Activated CD4-positive, alpha-beta T cell treated with anti-CD3 and anti-CD28 coated beads, Interleukin-2, Interleukin-6, amounts not matched to agents 100 ng/mL and 50 ng/mL, durations not matched to agents 16 hours and 8 hours (primary cell): Measurements from ENCODE around the gene CWC27.
A peak's percentile ranks its signal among the peaks of the same experiment; 100 is the strongest.
"Not testable (repeated sequence)": the region's sequence is repeated elsewhere in the genome, so short reads cannot be mapped to it uniquely, and the experiment has no call there.

ENCODE experiments used
- DNase-seq: peaks from one replicate; pipeline ENCODE4 v3.0.0-alpha.2; 2020

CWC27 gene

DNA sequence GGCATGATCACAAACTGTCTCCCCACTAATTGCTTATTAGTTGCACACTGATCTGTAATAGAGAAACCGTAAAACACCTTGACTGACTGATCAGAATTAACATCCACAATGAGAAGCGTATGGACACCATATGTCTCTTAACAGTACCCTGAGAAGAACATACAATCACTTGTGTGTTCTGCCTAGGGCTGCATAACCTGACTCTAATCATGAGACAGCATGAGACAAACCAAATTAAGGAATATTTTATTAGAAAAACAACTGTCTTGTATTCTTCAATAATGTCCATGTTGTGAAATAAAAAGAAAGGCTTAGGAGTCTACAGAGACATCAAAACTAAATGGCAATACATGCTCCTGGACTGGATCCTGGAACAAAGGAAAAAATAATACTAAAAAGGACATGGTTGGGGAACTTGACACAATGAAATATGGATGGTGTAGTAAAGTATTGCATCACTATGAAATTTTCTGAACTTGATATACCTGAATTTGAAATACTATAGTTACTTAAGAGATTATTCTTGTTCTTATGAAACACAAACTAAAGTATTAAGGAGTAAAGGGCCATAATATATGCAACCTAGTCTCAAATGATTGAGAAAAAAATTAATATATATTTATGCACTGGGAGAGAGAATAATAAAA is 162.1 kb downstream of the CWC27 start:
- no peak for DNase-seq

DNA sequence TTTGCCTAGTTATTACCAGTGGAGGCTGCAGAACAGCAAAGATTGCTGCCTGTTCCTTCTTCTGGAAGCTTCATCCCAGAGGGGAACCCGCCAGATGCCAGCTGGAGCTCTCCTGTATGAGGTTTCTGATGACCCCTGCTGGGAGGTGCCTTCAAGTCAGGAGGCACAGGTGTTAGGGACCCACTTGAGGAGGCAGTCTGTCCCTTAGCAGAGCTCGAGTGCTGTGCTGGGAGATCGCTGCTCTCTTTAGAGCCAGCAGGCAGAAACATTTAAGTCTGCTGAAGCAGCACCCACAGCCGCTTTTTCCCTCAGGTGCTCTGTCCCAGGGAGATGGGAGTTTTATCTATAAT is 170.7 kb downstream of the CWC27 start:
- not testable (repeated sequence) for DNase-seq

DNA sequence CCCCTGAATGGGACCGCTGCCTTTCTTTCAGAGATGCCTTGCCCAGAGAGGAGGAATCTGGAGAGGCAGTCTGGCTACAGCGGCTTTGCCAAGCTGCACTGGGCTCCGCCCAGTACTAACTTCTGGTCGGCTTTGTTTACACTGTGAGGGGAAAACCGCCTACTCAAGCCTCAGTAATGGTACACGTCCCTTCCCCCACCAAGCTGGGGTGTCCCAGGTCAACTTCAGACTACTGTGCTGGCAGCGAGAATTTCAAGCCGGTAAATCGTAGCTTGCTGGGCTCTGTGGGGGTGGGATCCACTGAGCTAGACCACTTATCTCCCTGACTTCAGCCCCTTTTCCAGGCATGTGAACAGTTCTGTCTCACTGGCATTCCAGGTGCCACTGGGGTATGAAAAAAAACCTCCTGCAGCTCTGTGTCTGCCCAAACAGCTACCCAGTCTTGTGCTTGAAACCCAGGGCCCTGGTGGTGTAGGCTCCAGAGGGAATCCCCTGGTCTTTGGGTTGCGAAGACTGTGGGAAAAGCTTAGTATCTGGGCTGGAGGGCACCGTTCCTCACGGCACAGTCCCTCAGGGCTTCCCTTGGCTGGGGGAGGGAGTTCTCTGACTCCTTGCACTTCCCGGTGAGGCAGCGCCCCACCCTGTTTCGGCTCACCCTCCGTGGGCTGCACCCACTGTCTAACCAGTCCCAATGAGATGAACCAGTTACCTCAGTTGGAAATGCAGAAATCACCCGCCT is 171.2 kb downstream of the CWC27 start:
- no peak for DNase-seq

DNA sequence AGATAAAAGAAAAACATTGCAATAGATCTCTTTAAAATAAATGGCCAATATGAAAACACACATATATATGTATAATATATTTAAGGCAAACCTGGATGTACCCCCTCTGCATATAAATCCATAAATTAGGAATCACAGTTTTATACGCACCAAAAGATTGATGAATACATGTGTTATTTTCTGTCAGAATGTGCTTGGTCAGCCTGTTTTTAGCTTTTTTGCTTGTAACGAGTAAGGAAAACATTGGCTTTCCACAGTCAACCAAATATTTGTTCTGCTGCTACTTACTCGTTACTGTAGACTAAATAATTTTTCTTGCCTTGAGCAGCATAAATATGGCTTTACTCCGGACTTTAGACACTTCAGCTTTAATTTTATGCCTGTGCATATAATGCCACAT is 173.7 kb downstream of the CWC27 start:
- DNase-seq: no peak

GRCh38 chr5:64944868-64945267 is 176.1 kb downstream of the CWC27 start:
- DNase-seq: no peak

- no peak for DNase-seq
Observed at GRCh38 chr5:64947031-64947430, 178.3 kb downstream of the CWC27 start.

DNA sequence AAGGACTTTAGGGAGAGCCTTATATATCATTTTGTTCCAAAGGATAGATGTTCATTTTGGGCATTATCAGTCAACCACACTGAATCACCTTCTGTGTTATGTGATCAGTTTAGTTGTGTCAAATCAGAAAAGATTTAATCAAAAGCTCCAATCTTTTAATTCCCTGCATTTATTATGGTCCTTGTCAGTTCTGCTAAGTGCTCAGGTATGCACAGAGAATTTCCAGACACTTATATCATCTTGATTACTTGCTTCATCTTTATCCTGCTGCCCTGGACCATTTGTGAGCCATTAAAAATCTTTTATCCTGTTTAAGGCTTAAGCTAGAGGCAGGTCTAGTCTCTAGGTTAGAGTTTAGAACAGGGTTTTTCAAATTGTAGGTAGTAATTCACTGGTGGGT is 179.1 kb downstream of the CWC27 start:
- no peak for DNase-seq

- no peak for DNase-seq
Observed at GRCh38 chr5:64949331-64949730, 180.6 kb downstream of the CWC27 start.

- no peak for DNase-seq
Observed at GRCh38 chr5:64952951-64953673, 184.4 kb downstream of the CWC27 start.

GRCh38 chr5:64954518-64954917 is 185.8 kb downstream of the CWC27 start:
- DNase-seq: no peak

DNA sequence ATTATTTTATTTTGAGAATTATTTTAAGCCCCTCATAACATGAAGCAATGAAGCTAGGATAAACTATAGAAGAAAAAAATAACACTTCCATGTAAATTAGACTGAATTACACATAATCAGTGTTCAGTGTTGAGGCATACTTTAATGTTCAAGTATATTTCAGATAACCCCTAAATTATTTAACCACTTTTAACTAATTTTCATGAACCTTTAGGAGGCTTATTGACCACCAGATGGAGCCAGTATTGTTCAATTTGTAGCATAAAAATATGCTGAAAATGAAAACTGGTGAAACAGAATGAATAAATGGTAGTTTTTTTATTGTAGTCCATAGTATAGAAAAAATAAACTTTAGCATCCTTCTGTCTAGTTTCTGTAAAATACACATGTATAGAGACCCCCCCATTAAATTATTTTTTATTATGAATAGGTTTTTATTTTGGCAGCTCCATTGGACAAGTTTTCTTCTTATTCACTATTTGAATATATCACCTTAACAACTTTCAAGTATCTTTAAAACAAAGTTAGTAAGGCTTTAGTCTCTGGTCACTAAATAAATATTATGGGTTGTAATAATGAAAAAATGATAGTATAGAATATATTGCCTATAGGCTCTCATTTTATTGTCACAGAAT is 190.1 kb downstream of the CWC27 start:
- DNase-seq: peak; percentile 7

DNA sequence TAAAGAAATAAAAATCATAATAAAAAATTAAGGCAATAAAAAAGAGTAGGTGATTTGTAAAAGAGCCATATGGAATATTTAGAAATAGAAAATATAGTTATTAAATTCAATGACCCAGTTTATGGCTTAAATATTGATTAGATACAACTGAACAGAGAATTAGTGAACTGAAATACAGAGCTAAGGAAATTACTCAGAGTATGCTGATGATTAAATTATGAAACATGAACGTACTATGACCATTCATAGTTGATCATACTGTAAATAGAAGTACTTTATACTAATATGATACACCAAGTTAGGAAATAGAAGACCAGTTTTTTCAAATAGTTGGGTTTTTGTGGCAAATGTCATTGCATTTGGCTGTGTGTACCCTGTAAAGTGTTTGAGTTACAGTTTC is 194.5 kb downstream of the CWC27 start:
- DNase-seq: no peak

DNA sequence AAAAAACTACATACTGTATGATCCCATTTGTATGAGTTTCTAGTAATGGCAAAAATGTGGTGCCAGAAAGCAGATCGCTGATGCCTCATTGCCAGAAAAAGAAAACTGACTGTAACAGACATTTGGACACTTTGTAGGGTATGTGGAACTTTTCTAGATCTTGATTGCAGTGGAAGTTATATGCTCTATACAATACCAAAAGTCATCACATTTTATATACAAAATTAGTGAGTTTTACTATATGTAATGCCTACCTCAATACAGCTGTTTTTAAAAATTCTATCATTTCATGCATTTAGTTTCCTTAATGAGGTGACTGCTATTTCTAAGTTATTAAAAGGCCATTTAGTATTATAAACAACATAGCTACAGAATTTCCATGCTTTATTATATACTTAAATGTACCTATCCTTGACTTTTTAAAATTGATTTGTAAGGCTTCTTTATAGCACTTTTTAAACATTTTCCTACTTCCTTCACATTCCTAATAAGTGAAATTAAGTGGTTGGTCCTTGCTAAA is 199.9 kb downstream of the CWC27 start:
- no peak for DNase-seq

DNA sequence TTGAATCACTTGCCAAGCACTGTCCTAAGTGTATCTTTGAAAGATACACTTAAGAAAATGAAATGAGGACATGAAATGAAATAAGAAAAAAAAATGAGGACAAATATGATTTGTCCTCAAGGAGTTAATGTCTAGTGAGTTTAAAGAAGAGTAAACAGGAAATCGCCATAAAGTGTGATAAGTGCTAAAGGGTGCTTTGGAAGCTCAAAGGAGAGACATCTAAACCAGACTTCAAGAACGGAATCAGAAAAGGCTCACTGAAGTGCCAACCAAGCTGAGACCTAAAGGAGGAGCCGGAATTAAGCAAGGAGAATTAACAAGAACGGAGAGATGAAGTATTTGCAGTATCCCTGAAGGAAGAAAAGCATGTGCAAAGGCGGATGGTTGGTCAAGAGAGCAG is 200.8 kb downstream of the CWC27 start:
- no peak for DNase-seq

DNA sequence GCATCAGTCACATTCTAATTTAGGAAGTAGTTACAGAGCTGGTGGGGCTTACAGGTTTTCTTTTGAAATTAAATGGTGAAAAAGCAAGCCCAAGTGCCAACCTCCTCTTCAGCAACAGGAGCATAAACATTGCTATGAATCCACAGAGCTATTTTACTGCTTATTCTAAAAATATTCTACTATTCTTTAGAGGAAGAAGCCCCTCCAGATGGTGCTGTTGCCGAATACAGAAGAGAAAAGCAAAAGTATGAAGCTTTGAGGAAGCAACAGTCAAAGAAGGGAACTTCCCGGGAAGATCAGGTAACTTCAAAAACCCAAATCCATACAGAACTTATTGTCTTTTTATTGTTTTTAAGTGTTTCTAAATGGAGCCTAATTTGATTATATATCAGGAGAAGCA is 202.8 kb downstream of the CWC27 start:
- DNase-seq: no peak

GRCh38 chr5:64971990-64972389 is 203.3 kb downstream of the CWC27 start:
- DNase-seq: no peak

- DNase-seq: no peak
Observed at GRCh38 chr5:64972591-64972990, 203.9 kb downstream of the CWC27 start.

DNA sequence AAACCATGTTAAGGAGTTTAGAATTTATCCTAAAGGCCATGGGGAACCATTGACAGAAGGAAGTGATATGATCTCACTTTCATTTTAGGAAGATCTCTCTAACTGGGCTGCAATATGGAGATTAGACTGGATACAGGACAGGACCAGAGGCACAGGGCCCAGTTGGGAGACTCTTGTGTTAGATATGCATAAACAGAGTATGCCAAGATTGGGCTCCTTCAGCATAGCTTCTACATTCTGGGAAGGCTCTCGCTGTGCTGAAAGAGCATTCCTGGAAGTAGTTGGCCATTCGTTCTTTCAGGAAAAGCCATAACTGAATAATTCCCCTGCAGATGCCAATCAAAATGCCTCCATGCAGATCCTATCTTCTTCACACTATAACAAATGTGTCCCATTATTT is 204.5 kb downstream of the CWC27 start:
- no peak for DNase-seq

DNA sequence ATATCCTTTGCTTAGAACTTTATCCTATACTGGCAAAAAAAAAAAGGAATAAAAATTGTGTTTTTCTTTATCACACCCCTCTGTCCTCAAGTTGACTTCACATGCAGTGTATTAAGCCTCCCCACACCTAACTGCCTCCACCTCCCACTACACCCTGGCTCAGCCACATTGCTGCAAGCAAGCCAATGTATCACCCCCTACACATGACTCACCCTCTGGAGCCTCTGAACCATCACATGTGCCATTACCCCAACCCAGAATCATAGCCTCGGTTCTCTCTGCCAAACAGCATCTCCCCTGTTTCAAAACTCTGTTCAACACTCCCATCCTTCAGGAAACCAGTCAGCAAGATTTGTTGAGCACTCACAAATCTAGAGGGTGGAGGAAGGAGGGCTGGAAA is 209.0 kb downstream of the CWC27 start:
- no peak for DNase-seq

DNA sequence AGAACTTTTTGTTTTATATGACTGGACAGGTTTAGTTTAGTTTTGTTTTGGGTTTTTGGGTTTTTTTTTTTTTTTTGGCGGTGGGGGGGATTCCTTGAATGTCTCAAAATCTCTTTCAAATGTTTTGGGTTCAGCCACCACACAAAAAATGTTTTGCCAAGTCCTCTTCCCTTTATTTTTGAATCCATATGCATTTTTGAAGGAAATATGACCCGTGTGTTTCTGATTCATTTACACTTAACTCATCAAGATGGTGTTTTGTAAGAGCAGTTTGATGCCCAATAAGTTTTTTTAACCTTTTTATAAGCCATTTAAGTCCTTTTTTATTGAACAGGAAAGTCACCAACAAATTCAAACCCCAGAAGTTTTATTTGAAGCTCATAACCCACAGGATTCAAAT is 209.8 kb downstream of the CWC27 start:
- DNase-seq: no peak

DNA sequence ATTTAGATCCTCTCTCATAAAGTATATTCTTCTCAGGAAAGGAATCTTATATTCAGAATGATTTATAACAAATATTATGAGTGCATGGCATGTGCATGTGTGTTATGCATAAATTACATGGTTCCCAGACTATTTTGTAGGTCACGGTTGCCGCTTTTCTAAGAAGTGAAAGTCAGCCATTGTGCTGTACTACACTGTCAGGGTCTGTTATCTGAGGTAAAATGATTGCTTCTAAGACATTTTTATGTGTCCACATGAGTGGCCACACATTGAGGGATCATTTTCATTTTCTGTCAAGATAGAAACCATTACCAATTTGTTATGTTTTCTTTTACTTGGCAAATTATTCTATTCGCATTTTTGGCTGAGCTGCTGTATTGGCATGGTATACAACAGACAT is 210.8 kb downstream of the CWC27 start:
- no peak for DNase-seq

GRCh38 chr5:64980176-64980575 is 211.4 kb downstream of the CWC27 start:
- DNase-seq: no peak

DNA sequence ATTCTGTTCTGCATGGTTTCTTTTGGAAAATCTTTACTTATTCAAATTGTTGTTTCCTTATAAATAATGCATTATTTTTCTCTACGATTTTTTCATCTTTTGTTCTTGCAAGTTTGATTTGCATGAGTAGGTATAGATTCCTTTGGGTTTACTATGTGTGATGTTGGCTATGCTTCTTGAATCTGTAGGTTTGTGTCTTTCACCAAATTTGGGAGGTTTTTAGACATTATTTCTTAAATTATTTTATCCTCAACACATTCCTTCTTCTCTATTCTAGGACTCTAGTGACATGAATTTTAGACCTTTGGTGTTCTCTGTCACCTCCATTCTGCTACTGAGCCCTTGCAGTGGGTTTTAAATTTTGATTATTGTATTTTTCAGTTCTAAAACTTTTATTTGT is 219.0 kb downstream of the CWC27 start:
- DNase-seq: no peak

- no peak for DNase-seq
Observed at GRCh38 chr5:65009207-65009606, 240.5 kb downstream of the CWC27 start.
